NCI-H1105 treated with DMSO at 0.1 percent for 48 hours (cell line): ENCODE measurements around the gene OFD1.
A peak's percentile ranks its signal among the peaks of the same experiment; 100 is the strongest.

Source experiments
- DNase-seq: peaks from one replicate; lab custom pipeline; 2025; lab: John Stamatoyannopoulos, UW

The OFD1 gene

DNA sequence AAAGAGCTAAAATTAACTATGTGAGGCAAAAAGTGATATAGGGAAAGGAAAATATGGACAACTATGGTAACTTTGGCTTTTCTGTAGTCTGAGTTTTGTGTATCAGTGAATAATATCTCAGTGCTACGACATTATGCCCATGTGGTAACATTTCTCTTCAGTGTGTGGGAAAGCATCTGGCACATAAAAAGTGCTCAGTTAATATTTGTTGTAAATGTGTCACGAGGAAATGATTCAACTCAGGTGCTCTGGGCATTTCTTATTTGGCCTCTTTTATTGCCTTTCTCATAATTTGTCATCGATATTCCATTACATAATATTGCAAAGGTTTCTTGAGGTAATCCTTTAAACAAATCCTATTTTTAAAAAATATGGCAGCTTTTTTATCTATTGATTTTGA is 17.6 kb downstream of the OFD1 start:
- no peak for DNase-seq

DNA sequence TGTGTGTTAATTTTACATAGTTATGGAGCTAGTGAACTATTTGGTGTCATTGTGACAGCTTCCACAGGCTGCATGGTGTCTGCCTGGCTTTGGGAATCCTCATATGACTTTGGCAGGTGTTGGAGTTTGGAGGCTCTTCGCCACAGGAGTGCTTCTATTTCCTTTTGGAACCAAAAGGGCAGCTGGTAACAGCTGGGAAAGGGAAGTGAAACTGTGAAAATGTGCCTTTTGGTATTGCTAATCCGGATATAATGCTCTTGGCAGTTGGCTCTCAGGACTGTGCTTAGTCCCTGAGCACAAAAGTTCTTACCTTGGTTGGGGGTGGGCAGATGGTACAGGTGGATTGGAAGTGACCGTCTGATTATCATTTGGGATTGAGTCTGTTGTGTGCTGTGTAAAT is 18.1 kb downstream of the OFD1 start:
- DNase-seq = no peak

DNA sequence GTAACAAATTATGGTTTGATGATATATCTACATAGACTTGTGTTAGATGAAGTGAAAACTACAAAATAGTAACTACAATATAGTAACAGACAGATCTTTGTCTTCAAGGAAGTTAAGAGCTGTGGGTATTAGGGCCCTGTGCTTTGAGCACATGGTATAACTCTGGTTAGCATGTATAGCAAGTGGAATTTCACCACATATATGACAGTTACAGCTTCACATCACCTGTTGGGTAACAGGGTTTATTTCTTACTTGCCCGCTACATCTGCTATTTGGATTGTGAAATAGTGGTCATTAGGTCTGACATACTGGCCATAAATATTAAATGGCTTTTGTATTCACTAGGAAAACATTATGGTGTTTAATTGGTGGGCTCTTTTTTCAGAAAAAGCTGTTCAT is 20.2 kb downstream of the OFD1 start:
- DNase-seq = no peak

DNA sequence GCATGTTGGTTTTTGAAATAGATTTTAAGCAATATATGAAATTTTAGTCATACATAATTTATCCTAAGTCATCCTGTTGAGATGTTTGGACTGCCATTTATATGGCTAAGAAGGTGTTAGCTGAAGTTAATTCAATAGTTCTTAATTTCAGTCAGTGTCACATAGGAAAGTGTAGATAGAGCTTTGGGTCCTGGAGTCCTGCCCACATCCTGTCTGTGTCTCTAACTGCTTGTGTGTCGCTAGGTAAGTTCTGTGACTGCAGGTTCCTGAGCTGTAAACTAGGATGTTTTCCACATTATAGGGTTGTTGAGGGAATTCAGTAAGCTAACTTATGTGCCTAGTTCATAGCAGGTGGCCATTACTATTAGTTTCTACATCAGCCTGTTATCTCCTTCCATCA is 20.7 kb downstream of the OFD1 start:
- no peak for DNase-seq

DNA sequence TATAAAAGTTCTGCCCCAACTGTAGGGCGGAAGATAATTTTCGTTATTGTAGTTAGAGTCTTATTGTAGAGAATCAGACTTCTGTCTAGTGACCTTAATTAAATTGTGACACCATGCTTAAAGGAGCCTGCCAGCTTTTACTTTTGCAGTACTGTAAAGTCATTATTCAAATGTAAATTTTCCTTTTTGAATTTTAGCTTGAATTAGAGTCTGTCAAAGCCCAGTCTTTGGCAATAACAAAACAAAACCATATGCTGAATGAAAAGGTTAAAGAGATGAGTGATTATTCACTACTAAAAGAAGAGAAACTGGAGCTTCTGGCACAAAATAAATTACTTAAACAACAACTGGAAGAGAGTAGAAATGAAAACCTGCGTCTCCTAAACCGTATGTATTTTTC is 21.8 kb downstream of the OFD1 start:
- DNase-seq = no peak

DNA sequence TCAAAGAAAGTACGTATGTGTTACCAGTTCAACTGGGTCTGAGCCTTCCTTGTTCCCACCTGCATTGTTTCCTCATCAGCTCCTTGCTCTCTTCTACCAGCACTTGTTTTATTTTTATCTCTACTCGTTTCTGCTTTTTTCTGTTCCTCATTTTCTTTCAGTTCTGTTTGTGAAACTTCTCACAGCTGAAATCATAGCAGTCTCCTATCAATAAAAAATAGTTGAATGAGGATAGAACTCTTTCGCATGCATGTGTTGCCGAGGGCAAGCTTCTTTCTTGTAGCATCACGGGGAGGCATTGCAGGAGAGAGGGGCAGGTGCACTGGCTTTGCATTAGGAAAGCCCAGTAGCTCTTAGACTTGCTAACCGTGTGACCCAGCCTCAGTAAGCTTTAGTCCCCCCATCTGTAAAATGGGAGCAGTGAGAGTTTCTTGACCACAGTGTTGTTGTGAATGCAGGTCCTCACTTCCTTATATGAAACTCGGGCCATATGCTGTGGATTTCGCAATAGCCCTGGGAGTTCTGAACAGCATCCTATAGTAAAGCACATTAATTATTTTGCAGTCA is 24.7 kb downstream of the OFD1 start:
- DNase-seq = no peak

DNA sequence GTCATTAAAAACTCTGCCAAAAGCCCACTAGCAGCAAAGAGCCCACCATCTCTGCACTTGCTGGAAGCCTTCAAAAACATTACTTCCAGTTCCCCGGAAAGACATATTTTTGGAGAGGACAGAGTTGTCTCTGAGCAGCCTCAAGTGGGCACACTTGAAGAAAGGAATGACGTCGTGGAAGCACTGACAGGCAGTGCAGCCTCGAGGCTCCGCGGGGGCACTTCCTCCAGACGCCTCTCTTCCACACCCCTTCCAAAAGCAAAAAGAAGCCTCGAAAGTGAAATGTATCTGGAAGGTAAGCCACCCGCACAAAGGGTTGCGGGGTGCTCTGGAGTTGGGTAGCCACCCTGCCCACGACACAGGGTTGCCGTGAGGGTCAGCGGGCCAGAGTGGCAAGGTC is 25.9 kb downstream of the OFD1 start:
- no peak for DNase-seq

DNA sequence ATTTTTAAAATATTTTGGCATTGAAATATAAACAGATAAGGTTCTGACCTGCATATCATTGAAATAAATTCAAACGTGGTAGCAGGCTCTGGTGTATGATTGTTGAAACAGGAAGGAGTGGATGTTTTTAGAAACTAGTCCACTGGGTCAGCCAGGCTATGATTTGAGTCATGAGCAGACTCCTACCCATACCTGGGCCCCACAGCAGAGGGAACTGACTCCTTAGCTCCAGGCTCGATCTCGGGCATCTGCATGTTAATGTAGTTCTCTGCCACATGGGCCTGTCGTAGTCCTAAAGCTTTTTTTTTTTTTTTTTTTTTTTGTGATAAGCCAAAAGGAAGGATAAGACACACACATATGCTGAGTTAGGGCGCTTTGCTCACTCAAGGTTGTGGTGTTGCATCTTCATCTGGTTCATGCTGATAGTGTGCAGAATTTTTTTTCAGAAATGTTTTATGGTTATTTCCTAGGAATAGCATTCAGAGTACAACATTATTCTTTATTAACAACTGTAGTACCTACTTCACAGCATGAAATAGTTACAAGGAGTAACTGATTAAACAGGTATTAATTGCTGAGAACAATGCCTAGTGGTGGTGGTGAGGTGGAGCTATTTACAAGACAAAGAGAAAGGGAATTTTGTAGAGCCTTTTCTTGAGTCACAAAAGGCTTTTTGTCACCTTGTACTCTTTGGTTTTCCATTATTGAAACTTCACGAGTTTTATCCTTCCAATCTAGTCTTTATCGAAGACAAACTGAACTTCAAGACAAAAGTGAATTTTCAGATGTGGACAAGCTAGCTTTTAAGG is 27.3 kb downstream of the OFD1 start:
- no peak for DNase-seq

DNA sequence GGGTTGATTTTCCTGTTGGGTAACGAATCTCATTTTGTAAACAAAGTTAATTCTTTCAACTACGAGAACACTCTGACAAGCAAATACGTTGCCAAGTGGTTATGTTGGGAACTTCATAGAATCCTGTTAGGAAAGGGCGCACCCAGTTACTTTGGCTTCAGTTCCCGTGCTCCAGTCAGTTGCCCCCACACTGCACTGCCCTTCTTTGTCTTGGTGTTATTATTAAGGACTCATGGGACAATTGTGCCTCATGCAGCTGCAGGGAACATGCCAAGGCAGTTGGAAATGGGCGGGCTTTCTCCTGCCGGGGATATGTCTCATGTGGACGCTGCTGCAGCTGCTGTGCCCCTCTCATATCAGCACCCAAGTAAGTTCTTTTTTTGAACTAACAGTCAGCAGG is 28.9 kb downstream of the OFD1 start:
- DNase-seq = peak; percentile 85

DNA sequence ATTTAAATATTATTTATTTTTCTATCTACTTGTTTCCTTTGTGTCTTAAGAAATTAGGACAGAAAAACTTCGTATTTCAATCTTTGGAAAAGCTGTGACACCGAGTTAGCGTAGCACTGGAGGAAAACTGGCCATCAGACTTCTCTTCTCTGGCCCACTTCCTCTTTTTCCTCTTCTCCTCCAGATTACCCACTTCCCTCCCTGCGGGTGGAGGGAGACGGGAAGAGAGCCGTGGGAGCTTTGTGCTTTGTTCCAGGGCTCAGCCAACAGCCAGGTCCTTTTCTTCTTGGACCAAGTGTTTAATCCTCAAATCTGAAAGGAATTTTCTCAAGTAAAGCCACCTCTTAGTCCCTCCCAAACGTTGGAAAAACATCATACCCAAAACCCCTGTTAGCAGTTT is 29.7 kb downstream of the OFD1 start:
- no peak for DNase-seq

DNA sequence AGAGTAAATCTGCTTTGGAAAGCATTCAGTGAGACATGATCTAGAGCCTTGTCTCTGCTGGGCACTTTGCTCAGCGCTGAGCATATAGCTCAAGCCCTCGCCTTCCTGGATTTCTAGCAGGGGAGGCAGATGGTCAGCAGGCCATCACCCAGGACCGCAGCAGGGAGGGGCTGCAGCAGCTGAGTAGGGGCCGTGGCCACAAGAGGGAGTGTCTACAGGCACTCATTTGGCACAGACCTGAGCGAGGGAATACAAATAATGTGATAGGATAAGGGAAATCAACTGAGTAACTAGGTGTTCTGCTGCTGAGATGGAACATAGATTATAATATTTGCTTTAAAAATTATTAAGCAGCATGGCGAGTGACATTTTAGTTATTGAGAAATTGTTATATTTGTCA is 30.2 kb downstream of the OFD1 start:
- peak; percentile 35 for DNase-seq

DNA sequence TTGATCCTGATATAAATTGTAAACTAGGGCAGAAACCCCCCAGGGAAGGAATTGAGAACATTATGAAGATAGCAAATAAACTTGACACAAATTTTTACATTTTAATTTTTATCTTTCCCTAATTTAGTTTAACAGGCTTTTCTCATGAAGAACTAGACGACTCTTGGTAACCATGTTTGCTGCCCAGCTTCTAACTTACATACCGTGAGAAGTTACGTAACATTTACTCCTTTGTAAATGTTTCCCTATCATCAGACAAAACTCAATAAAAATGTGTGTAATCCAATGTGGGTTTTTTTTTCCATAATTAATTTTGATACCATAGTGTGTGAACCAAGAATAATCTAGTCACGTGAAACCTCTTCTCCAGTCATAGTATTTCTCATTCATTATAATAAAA is 34.4 kb downstream of the OFD1 start:
- no peak for DNase-seq

DNA sequence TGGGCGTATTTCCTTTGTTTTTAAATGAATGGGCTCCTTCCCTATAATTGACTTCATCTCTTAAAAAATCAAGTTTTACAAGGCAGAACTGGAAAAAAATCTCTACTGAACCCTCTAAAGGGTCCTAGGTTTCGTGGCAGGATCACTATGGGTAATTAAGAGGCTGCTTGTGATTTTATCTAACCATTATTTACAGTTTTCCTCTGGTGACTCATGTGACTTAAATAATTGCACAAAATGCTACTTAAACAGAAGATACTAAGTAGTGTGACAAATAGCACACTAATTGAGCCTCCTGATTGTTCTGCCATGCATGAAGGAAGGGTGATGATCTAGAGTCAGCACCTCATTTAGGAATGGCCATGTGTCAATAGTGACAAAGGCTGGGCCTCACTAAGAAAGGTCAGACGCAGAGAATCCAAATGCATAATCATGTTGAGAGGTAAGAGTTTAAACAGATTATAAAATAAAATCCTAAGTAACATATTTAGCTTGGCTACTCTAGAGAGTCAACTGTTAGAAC is 35.5 kb downstream of the OFD1 start:
- peak; percentile 82 for DNase-seq

DNA sequence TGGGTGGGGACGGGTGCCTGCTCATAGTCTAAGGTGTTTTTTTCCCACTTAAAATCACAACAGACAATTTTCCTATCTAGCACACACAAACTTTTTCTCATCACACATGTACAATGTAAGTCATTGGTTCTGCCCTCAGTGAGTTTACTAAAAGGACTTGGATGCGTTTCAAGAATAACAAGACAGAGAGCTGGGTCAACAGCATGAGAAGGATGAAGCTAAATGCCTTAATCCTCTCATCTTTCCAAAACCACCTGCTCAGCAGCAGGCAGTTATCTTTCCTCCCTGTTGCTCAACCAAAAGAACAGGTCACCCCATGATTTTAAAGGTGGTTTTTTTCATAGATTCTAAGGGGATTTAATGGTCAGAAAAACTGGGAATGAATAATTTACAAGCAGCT is 40.1 kb downstream of the OFD1 start:
- no peak for DNase-seq

DNA sequence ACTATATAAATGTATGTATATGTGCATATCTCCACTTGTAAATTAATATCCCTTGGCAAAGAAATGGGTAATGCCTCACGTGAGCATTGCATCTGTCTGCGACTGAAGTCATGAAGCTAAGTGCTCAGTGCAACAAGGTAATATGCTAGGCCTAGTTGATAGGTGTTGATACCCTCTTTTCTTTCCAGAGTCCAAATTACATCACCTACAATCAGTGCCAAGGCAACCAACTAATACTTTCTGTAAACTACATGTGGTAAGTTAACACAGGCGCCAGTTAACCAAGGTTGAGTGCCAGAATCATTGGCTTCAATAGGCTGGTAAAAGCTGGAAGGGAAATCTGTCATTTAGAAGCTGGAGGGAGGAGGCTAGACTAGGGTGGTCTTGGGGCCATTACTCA is 41.3 kb downstream of the OFD1 start:
- no peak for DNase-seq

DNA sequence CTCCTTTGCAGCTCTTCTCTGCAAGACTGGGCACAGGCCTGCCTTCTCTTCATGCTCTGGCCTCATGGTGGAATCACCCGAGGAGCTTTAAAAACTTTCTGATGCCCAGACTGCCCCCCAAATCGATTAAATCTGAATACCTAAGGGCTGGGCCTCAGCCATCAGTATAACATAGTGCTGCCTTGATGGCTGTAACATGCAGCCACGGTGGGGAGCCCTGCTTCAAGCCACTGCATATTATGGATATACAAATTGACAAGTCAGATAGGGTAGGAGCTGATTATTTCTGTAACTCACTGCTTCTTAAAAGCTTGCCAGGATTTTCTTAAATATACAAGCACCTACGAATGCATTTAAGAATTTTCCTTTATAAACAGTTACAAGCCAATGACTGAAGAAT is 41.8 kb downstream of the OFD1 start:
- no peak for DNase-seq

DNA sequence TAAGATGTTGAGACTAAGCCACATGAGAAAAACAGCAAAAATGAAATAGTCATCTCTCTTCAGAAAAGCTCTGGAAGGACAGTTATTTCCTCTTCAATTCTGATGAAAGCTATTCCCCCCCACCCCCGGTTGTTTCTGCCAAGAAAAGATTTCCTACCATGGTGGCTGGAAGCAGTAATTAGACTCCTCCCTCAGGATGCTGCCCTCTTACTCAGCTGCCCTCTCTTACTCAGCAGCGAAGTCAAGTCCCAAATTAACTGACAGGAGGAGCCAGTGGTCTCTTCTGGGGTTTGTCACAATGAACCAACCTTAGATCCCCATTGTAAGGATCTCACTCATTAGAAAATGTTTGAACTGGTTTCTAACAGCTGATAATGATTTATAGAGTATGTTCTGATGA is 44.4 kb downstream of the OFD1 start:
- peak; percentile 24 for DNase-seq

DNA sequence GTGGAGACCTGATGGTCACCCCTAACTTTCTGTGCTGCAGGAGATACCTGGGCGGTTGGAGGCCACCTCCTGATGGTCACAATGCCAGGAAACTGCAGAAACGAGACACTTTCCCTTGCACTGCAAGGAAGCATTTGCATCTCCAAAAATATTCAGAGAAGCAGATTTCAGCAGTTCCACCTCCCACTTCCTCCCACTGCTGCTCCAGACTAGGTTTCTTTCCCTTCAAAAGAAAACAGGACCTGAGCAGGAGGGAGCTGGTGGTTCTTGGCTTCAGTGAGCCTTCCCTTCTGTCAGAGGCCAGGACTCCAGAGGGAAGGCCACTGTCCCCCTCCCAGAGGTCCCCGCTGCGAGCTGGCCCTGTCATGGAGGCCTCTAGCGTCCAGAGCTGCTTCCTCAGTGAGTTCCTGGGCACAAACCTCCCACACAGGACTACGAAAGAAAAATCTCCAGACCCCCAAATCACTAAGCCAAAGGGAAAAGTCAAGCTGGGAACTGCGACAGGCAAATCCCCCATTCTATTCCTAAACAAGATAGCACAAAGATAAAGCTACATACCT is 46.4 kb downstream of the OFD1 start:
- DNase-seq = no peak

DNA sequence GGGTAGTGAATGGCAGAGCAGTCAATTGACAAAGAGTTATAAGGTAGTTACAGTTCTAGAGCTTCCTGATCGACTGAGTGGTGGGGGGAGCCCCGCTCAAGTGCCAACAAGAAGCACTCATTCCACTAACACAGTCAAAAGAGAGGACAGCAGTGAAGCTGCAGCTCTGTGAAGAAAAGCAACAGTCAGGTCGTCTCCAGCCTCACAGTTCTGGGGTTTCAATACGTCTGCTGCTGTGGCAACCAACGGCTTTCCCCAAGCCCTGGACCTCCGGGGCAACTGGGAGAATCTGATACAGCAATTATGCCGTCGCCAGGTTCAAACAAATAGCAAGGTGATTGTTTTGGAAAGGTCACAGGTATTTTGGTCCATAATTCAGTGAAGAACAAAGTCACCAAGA is 51.5 kb downstream of the OFD1 start:
- DNase-seq = peak; percentile 87

DNA sequence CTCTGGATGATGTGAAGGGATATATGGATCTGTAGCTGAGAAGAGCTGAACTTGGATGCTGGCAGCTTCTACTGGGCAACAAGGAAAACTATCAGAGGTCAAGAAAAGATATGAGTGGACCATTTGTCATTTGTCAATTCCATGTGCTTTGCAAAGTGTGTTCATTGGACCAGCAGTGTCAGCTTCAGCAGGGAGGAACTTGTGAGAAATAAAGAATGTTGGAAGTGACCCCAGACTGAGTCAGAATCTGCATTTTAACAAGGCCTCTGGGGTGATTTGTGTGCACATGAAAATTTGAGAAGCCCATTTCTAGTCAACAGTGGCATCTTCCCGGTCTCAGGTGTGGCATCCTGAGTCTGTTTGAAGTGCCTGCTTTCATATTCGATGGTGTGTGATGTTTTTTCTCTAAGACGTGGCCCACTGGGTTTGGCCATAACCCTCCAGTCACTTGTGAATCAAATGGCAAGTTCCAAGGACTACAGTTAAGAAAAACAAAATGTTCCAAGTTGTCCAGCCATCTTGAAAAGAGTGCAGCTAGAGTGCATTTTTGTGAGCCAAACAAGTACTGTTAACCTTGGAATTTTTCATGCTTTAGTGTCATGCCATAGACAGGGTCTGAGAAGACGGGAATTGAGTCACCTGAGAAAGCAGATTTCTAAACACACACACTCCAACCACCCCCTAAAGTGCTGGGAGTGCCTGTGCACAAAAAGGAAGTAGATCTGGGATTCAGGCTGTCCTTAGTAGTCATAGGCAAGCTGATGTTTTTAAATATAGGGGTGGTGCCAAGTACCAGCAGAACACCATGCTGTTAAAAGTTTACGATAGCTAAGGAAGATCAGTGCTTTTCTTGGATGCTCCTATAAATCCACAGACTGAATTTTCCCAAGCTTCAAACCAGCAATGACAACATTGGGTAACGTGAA is 55.9 kb downstream of the OFD1 start:
- DNase-seq = no peak

DNA sequence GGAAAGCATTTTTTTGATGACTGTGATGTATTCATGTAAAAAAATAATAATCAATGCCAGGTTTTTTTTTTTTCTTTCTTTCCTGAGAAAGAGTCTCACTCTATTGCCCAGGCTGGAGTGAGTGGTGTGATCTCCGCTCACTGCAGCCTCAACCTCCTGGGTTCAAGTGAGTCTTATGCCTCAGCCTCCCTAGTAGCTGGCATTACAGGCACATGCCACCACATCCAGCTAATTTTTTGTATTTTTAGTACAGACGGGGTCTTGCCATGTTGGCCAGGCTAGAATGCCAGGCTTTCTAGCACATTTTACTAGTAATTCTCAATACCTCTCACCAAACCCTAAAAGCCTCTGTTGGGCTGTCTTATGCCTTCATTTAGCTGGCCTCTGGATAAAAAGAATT is 56.6 kb downstream of the OFD1 start:
- no peak for DNase-seq

DNA sequence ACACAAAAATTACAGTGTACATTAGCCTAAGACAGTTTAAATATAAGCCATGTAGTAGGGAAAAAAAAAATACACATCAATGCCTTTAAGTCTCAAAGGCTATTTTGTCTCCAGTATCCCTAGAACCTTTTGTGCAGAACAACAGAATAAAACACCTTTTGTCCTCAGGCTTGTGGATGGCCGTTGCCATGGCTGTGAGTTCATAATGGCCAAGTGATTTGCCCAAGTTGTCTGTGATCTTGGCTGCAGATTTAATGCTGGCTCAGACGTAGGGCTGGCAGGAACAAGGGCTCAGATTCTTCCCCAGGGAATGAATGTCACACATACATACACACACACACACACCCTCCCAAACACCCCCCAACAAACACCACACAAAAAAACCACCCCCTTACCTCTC is 57.0 kb downstream of the OFD1 start:
- peak; percentile 15 for DNase-seq
